Activated CD4-positive, alpha-beta T cell treated with anti-CD3 and anti-CD28 coated beads for 4 hours (primary cell): ENCODE data around the gene CPLX3.

ENCODE experiments used
- DNase-seq, 2 donors: peaks; one replicate each; pipeline ENCODE4 v3.0.0-alpha.2; 2020

The CPLX3 gene

DNA sequence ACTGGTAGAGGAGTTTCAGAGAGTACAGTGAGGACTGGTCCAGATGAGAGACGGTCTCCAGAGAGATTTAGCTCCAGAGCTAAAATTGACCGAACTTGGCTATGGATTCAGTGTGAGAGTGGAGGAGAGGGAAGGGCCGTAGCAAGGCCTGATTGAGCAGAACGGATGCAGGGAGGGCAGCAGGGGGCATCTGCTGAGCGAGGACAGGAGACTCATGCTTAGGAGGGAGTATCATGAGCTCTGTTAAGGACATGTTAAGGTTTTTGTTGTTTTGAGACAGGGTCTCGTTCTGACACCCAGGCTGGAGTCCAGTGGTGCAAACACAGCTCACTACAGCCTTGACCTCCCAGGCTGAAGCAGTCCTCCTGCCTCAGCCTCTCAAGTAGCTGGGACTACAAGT lies 21.5 kb upstream of the CPLX3 start:
- DNase-seq, result no peak

DNA sequence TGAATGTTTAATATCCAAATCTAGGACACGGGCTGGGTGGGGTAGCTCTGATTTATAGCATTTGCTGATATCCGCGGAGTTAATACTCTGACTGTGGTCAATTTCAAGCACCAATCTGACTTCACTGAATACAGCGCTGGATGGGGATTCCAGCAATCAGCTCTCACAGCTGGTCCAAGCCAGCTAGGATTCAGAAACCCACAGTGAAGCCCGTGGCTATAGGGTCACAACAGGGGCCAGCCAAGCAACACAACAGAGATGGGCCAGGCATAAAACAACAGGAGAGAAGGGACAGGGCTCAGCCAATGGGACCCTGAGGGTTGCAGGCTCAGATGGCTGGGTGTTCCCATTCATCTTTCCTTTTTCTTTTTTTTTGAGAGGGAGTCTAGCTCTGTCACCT lies 19.1 kb upstream of the CPLX3 start:
- DNase-seq, result no peak

DNA sequence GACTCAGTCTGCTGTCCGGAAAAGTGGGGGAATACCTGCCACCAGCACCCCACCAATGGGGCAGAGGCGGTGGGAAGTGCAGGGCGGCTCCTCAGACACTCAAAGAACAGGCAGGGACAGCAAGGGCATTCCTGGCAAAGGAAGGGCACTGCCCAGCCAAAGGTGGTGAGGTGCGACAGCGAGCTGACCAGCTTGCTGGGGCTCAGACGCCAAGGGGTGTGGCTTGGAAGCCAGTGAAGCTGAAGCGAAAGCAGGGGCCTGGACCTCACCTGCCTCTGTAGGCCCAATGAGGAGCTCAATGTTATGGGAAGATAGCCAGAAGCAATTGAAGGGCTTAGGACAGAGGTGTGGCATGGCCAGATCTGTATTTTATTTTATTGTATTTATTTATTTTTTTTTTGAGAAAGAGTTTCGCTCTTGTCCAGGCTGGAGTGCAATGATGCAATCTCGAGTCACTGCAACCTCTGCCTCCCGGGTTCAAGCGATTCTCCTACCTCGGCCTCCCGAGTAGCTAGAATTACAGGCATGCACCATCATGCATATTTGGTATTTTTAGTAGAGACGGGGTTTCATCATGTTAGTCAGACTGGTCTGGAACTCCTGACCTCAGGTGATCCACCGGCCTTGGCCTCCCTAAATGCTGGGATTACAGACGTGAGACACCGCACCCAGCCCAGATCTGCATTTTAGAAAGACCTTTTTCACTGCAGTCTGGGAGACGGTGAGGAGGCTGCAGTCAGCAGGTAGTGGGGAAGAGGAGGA lies 18.2 kb upstream of the CPLX3 start:
- no peak for DNase-seq

DNA sequence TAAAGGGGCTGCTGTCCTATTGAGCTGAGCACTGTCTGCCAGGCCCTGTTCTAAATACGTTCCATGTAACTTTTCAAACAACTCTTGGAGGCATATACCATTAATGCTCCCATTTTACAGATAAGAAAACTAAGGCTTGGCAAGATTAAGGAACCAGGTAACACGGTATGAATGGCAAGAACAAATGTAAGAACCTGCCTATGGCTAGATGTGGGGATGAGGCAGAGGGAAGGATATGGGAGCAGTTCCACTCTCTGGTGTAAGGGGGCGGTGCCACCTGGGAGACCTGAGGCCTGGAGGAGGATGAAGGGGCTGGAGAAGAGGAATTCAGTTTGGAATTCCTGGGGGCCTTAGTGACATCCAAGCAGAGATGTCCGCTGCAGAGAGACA lies 17.6 kb upstream of the CPLX3 start:
- no peak for DNase-seq

DNA sequence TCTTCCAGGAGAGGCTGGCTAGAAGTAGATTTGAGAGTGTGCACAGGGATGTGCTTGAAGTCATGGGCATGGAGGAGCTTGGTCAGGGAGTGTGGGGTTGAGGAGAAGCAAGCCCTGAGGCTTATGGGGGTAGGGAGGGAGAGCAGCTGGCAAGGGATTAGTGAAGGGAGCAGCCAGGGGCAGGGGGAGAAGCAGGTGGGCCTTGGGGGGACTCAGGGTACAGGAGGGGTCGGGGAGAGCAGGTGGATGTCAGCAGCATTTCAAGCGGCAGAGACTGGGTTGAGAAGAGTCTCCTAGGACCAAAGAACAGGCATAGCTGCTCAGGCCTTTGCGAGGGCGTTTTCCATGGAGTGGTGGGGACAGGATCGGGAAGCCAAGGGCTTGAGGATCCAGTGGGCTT lies 17.2 kb upstream of the CPLX3 start:
- no peak for DNase-seq

DNA sequence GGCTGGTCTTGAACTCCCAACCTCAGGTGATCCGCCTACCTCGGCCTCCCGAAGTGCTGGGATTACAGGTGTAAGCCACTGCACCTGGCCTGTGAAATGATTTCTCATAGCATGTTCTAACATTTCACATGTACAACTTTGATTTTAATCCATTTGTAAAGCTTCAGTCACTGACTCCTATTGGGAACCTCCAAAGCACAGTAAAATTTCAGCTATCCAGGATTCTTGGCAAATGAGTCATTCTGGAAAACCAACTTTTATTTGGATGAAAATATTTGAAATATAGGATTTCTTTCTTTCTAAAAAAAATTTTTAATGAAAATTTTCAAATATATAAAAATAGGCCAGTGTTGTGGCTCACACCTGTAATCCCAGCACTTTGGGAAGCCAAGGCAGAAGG lies 16.5 kb upstream of the CPLX3 start:
- DNase-seq, result no peak

DNA sequence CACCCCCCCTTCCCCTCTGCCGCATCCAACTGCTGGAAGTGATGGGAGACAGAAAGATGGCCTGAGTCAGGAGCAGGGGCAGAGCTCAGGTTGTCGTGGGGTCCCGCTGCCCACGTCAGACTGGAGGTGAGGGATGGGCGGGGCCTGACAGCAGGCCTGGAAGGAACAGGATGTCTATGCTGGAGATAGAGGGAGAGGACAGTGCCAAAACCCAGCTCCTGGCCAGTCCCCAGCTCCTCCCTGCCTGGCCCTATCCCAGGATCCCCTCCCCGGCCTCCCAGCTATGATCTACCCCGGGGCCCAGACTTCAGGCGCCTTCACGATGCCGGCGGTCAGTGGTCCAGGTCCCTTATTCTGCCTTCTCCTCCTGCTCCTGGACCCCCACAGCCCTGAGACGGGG lies 13.9 kb upstream of the CPLX3 start, which contains the start of gene LMAN1L:
TSS of gene LMAN1L (plus strand) at position 303 of the 400 bp plus-strand sequence. CDS start at position 323, 20 bp downstream.
- DNase-seq, result no peak

DNA sequence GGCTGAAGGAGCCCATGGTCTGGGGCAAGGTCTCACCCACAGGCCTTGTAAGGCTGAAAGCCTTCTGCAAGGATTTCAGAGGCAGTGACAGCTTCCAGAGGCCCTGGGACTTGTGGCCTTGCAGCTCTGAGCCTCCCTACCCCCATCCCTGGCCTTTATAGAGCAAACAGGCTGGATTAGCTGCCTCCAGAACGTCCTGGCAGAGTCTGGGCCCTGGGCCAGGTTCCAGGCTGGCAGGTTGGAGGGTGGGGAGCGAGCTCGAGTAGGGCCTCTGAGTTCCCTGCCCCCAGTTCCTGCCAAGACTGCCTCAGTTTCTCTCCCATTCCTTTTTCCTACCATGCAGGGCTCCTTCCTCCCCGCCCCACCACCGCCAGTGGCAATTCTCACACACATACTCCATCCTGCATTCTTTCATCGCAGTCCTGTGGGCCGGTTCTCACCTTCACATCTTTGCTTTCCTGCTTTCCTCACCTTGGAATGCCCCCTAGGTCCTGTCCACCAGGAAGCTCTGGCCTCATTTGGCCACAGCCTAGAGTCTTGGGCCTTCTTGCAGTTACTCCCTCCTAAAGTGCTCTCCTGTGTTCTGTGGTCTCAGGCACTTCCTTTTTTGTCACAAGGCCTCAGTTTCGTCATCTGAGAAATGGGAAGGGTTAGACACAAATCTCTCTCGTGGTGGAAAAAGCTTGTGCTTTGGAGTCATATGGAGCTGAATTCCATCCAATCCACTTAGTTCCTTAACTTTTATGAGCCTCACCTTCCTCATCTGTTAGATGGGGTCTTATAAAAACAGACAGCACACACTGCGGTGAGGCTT lies 11.1 kb upstream of the CPLX3 start:
- no peak for DNase-seq

DNA sequence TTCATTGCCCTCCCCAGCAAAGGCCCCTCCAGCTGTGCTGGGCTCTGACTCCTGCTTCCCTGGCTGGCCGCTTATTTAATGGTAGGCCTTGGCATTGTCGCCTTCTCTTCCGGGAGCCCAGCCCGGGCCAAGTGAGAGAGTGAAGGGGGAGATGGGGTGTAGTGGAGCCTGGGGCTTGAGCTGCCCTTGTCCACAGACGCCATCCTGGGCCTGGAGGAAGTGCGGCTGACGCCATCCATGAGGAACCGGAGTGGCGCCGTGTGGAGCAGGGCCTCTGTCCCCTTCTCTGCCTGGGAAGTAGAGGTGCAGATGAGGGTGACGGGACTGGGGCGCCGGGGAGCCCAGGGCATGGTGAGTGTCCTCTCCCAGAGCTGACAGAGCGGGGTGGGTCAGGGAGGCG lies 10.5 kb upstream of the CPLX3 start:
- DNase-seq, result no peak

DNA sequence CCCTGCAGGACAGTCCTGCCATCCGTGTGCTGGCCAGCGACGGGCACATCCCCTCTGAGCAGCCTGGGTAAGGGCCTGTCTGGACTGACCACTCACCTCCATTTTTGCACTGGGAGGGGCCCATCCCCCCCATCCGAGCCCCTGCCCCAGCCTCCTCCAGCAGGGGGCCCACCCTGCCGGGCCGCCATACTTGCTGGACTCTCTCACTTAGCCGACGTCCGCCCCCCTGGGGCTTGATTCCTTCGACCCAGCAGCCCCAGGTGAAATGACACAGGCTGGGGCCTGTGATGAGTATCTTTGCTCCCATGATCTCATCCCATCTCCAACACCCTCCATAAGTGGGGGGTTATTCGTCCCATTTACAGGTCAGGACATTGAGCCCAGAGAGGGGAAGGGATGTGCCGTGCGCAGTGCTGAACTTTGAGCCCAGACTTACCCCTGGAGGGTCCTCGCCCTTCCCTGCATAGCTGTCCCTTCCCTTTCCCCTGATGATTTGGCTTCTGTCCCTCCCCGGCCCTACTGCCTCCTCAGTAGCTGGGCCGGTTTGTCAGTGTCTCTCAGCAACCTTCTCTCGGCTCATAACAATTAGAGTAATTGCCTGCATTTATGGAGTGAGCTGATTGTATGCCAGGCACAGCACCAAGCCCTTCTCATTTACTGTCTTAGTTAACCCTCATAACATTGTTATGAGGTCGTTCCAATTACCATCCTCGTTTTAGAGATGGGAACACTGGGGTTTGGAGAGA lies 9.6 kb upstream of the CPLX3 start:
- DNase-seq, result no peak

DNA sequence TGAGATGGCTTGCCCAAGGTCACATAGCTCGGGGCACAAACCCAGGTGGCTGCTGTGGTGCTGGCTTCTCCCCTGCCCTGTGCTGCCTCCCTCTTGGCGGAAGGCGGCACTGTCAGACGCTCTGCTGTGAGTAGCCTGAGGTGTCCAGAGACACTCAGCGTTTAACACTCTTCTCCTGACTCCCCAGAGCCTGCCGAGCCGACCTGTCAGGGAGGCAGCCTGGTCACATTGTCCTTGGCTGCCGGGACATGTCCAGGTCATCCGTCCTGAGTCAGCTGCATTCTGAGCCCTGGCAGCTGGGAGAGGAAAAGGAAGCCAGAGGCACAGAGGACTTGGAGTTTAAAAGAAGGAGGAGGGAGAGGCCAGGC lies 9.1 kb upstream of the CPLX3 start:
- DNase-seq, result no peak

DNA sequence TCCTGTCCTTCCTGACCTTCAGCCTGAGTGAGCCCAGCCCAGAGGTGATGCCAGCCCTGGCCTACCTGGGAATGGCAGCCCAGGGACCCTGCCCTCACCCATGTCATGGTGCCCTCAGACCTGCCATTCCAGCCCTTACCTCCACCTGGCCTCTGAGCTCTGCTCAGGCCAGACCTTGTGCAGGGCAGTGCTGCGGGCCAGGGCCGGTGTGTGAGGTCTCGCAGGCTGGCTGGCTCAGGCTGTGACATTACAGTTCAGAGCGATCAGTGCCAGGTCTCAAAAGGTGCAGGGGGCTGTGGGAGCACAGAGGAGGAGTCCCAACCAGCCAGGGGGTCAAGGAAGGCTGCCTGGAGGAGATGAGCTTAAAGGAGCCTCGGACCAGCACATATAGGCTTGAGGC lies 6.4 kb upstream of the CPLX3 start:
- no peak for DNase-seq

DNA sequence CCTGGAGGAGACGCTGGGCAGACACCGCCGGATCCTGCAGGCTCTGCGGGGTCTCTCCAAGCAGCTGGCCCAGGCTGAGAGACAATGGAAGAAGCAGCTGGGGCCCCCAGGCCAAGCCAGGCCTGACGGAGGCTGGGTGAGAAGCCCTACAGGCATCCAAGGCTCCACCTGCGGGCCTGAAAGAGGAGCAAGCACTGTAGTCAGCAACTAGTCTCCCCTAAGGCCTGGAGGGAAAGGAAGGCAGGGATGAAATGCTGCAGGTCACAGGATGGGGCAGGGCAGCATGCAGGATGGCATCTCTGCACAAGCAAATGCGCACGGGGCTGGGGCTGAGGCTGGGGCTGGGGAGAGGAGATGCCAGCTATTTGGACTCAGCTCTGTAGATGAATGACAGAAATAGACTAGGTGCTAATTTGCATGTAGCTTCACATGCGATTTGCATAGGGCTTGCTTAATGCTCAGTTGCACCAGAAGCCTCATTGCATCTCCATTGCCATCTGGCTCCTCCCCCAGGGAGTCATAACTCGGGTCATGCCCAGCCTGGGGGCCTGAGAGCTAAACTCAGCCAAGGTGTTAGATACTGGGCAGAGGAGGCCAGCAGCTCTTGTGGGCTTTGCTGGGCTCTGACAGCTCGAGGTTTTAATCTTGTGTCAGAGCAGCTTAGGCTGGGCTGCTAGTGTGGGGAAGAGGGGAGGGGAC lies 5.2 kb upstream of the CPLX3 start:
- DNase-seq, result no peak

DNA sequence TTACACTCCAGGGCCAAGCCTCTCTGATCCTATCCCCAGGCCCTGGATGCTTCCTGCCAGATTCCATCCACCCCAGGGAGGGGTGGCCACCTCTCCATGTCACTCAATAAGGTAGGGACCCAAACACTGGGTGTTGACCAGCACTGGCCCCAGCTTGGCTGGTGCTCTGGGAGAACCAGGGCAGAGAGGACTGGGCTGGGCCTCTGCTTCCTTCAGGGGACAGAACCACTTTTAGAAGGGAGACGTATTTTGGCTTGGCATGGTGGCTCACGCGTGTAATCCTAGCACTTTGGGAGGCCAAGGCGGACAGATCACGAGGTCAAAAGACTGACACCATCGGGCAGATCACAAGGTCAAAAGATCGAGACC lies 4.7 kb upstream of the CPLX3 start:
- DNase-seq, result no peak

DNA sequence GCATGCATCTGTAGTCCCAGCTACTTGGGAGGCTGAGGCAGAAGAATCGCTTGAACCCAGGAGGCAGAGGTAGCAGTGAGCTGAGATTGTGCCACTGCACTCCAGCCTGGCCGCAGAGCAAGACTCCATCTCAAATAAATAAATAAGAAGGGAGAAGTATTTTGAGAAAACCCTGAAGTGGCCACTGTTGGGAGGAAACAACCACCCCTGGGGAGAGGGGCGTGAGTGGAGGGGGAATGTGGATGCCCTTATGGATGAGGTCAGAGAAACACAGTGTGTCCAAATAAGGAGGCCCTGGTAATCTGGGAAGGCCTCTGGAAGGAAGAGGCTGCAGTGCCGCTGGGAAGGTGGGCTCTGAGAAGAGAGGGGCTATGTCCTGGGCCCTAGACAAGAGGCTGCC lies 4.2 kb upstream of the CPLX3 start:
- no peak for DNase-seq

DNA sequence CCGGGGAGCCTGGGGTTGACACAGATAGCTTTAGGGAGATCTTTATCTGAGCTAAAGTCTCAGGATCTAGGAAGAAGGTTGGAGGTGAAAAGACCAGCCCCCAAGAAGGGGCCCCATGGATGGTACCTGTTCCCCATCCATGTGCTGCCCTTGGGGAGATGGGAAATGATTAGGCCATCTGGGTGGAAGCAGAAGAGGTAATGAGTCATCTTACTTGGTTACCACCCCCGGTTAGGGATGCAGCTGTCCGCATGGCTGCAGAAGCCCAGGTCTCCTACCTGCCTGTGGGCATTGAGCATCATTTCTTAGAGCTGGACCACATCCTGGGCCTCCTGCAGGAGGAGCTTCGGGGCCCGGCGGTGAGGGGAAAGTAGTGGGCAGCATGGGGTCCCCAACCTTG lies 3.1 kb upstream of the CPLX3 start:
- no peak for DNase-seq

DNA sequence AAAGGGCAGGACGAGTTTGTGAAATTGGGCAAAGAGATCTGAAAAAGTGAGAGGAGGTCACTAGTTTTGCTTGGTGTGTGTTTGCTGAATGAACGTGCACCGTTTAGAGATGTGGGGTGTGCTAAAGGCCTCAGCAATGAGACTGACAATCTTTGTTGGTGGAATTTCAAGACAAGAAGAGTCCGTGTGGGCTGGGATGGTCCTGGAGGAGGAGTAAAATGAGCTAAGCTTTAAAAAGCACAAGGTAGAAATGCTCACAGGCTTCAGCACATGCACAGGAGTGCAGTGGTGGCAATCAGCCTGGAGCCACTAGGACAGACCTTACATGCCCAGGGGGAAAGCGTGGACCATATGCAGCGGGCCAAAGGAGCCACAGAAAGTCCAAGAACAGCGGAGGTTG lies 1.5 kb upstream of the CPLX3 start:
- DNase-seq, result no peak

DNA sequence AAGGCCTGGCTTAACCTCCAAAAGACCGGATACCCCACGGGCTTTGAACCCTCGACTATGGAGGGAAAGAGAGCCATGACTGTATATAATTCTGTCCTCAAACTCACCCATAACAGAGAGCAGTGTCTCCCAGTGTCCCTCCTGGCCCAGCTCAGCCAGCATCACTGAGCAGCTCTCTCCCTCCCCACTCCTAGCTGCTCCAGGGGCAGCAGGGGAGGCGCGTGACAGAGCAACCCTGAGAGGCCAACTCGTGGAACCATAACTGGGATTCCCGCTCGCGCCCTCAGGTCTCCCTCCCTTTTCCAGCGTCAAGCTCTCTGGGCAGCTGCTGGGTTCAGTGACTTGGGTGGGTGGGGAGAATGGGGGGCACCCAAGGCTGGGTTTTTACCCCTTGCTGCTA lies 561 bp upstream of the CPLX3 start:
- no peak for DNase-seq

DNA sequence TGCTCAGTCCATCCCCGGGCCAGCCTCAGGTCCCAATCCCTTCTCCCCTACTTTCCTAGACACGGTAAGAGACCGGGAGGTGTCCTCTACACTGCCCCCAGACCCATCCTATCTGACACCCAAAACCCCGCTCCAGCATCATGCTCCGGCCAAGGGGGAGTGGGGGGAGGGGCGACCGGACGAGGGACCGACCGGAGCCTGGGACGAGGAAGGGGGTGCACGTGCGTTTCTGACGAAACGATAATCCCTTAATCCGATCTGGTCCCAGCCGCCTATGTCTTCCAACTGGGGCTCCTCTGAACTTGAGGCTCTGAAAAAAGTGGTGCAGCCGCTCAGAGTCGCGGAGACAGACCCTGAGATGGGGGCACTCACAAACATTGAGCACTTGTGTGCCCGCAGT lies 494 bp downstream of the CPLX3 start:
- DNase-seq, result no peak

DNA sequence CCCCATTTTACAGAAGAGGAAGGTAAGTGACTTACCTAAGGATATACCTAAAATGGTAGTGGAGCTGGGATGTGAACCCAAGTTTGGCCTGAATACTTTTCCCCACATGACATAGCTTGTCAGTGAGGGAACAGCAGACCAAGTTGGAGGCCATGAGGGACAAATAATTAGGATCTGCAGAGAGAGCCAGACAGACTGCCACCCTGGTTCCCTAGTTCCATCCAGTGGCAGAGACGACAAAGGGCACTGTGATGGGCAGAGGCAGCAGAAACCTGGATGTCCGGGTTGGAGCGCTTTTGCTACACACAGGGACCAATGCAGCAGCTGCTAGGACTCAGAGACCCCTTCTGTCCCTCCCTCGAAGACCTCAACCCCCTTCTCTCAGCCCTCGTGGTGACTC lies 1.2 kb downstream of the CPLX3 start:
- no peak for DNase-seq

DNA sequence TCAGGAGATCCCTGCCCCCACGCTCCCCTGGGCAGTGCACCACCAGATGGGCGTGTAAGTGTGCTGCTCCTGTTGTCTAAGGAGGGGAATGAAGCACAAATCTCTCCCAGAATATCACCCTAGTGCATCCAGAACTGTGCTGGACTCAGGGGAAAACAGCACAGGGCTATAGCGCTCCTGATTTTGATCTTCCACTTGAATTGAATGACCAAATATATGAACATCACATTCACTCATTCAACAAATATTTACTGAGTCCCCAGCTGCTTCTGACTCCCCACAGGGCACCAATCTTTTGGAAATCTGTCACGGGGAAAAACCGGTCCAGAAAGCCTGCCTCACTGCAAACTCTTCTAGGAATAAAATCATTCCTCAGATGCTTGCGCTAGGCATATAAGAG lies 2.4 kb downstream of the CPLX3 start:
- no peak for DNase-seq

DNA sequence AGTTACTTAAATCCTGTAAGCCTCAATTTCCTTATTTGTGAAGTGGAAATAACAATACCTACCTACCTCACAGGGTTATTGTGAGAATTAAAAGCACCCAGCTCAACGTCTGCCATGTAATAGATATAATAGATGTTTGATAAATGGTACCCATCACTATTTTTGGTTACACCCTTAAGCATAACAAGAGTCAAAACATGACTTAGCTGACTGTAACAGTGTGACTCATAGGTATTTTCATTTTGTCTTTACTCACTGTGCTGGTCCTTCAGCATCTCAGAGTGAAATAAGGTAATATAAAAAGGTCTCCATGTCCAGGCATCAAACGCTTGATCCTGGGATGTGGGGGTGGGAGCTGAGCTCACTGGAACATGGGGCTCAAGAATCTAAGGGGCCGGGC lies 3.1 kb downstream of the CPLX3 start:
- DNase-seq, result no peak

DNA sequence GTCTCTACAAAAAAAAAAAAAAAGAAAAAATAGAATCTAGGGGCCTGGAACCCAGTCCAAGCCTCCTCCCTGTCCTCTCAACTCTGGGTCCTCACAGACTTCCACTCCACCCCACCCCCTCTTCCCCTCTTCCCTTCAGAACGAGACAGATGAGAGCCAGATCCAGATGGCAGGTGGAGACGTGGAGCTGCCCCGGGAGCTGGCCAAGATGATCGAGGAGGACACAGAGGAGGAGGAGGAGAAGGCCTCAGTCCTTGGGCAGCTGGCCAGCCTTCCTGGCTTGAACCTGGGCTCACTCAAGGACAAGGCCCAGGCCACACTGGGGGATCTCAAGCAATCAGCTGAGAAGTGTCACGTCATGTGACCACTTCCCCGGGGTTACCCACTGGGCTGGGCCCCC lies 3.6 kb downstream of the CPLX3 start:
- no peak for DNase-seq
